ENCODE results near the gene AKR7A3. TPM values are rescaled to one million over a fixed set of nuclear protein-coding genes. Genes with fewer than 3 reads are reported as not detected.
A peak's percentile ranks its signal among the peaks of the same experiment; 100 is the strongest.

AKR7A3 gene
- polyA plus RNA-seq, 1 experiment = 0.37 TPM

DNA sequence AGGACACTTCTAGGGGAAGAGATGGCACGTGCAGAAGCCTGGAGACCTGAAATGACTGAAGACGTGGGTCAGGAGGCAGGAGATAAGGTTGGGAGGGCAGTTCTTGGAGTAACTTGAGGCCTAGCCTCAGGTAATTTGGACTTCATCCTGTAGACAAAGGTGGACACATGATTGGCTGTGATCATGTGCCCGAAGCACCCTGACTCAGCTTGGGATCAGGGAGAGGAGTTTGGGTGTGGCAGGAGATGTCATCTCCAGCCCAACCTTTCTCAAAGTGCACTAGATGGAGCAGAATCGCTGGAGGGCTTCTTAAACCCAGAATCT, 25.0 kb upstream of the AKR7A3 start:
- POLR2A ChIA-PET = no interaction called here
- Histone ChIP-seq H3K4me3 (ENCODE audit: low read depth, low read length) (no peak overlapping the region), H3K36me3 (ENCODE audit: control insufficient read depth, insufficient read depth, low read length) (no peaks in the 10 kb centered on the region), H3K27me3 (ENCODE audit: control insufficient read depth, insufficient read depth, low read length) (no peaks in the 10 kb centered on the region)
- CTCF ChIA-PET = interaction anchor here (1.2 kb wide), 1 partner anchor 53 kb away, joined by 3 read pairs; no protein-coding TSS in a partner anchor
- DNase-seq (ENCODE audit: low read depth) = no peak
- TF ChIP-seq, protein P1, sequence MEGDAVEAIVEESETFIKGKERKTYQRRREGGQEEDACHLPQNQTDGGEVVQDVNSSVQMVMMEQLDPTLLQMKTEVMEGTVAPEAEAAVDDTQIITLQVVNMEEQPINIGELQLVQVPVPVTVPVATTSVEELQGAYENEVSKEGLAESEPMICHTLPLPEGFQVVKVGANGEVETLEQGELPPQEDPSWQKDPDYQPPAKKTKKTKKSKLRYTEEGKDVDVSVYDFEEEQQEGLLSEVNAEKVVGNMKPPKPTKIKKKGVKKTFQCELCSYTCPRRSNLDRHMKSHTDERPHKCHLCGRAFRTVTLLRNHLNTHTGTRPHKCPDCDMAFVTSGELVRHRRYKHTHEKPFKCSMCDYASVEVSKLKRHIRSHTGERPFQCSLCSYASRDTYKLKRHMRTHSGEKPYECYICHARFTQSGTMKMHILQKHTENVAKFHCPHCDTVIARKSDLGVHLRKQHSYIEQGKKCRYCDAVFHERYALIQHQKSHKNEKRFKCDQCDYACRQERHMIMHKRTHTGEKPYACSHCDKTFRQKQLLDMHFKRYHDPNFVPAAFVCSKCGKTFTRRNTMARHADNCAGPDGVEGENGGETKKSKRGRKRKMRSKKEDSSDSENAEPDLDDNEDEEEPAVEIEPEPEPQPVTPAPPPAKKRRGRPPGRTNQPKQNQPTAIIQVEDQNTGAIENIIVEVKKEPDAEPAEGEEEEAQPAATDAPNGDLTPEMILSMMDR (IDR thresholded peaks at IDR 0.05; ENCODE audit: insufficient read depth, low read depth, low read length) = no peak

DNA sequence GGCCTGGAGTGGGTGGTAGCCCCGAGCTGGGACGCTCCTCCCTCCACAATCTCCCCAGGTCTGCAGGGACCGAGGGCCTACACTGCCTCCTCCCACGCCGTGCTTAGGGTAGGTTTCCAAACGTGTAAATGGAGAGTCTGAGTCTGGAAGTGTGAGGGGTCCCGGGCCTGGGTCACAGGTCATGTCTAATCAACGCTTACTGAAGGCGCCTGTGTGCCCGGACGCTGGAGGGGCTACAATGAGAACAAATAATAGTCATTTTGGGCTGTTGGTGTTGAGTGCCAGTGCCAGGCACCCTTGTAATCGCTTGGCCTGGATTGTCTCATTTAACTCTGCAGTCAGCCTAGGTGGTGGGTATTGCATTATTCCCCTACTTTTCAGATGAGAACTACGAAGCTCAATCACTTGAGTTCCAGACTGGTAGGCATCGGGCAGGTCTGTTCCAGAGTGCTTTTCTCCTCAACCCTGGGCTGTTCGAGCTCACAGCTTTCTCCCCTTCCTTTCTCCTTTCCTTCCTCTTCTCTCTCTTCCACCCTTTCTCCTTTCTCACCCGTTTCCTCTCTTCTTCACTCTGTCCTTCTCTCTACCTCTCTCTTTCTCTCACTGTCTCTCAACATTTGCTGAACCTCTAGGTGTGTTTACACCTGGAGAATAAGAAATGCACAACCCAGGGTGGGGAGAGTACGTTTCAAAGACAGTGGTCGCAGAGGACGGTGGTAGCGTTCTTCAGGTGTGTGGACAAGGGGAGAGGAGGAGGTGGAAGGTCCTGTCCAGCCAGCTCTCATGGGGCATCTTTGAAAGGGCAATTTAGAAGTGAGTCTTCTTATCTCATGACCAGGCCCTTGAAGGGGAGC, 24.4 kb upstream of the AKR7A3 start:
- TF ChIP-seq, protein P1 (IDR thresholded peaks at IDR 0.05; ENCODE audit: insufficient read depth, low read depth, low read length) = no peak
- no peak for DNase-seq (ENCODE audit: low read depth)
- ChIA-PET CTCF (interaction anchor here (0.8 to 1.2 kb wide), 2 partner anchors 53 to 338 kb away, joined by 3 read pairs; no protein-coding TSS in a partner anchor), POLR2A (interaction anchor here (0.5 kb wide), 1 partner anchor 110 kb away, joined by 4 read pairs; no protein-coding TSS in a partner anchor)
- Histone ChIP-seq H3K4me3 (ENCODE audit: low read depth, low read length) (peak overlapping the region; percentile 81), H3K36me3 (ENCODE audit: control insufficient read depth, insufficient read depth, low read length) (peaks cover 5% of the 10 kb centered on the region), H3K27me3 (ENCODE audit: control insufficient read depth, insufficient read depth, low read length) (no peaks in the 10 kb centered on the region)

DNA sequence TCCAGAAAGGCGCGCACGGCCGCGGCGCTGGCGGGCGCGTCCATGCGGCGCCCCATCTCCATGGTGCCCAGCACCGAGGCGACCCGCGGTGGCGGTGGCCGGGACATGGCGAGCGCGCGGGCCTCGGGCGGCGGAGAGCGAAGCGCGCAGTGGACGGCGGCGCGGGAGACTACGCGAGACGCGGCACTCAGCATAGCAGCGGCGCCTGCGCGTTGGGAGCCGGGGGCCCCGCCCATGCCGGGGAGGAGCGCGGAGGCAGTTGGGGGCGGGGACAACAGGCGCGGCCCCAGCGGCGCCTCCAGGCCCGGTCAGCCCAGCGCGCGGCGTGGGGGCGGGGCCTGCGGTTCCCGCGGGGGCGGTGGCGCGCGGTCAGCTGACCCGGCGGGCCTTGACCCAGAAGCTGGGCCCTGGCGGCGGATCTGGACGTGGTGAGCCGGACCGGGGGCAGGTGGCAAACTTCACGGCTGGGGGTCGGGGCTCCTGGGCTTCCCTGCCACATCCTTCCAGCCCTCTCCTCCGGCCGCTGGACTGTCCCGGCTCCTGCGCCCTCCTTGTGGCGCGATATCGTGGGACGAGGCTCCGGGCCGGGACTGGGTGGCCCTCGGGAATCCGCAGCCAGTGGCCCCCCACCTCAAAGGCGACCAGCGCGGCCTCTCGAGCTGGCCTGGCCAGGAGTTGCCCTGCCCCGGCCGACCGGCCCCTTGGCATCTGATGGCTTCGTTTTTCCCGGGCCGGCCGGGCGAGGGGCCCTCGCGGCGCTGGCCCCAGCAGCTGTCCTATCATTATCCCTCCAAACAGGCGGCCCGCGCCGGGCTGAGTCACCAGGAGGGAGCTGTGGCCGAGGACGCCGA, 23.6 kb upstream of the AKR7A3 start, which contains the start of the genes AKR7A2 and SLC66A1:
Gene AKR7A2 (minus strand): TSS at position 214 of the 851 bp plus-strand sequence. CDS start 20 bp downstream, at position 194.
Gene SLC66A1 (plus strand): TSS at position 396 of the 851 bp plus-strand sequence. CDS start 5,352 bp downstream, outside the sequence.
- no peaks in the 10 kb centered on the region for H3K27me3 ChIP-seq (ENCODE audit: control insufficient read depth, insufficient read depth, low read length)
- ChIA-PET CTCF (interaction anchor here (0.6 to 1.4 kb wide), 4 partner anchors 29 to 338 kb away, joined by 3 to 4 read pairs (median 3); no protein-coding TSS in a partner anchor), POLR2A (interaction anchor here (0.5 kb wide), 1 partner anchor 109 kb away, joined by 4 read pairs; no protein-coding TSS in a partner anchor)
- peak within 1 kb of the TSS; percentile 88 for H3K4me3 ChIP-seq (ENCODE audit: low read depth, low read length)
- peak; percentile 56 for DNase-seq (ENCODE audit: low read depth)
- peaks cover 11% of the 10 kb centered on the region for H3K36me3 ChIP-seq (ENCODE audit: control insufficient read depth, insufficient read depth, low read length)
- TF ChIP-seq, protein P1 (IDR thresholded peaks at IDR 0.05; ENCODE audit: insufficient read depth, low read depth, low read length) = peak; percentile 14; the same call in 1 of the 2 replicates

DNA sequence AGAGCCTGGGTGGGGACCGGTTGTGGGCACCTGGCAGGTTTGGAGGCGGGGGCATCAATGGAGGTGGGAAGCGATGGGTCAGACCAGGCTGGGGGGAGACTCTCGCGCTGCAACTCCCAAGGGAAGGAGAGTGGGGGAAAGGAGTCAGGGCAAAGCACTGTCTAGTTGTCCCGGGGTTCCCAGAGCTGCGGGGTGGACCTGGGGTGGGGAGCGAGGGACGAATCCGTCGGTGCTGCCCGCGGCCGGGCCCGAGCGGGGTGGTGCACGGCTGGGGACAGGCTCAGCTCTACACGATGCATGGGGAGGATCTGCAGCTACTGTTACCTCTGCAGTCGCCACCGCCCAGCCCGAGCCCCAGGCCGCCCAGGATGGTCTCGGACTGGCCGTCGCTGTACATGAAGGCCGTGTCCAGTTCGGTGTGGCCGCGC, 22.9 kb upstream of the AKR7A3 start:
- Histone ChIP-seq H3K27me3 (ENCODE audit: control insufficient read depth, insufficient read depth, low read length) (no peaks in the 10 kb centered on the region), H3K4me3 (ENCODE audit: low read depth, low read length) (peak overlapping the region; percentile 88), H3K36me3 (ENCODE audit: control insufficient read depth, insufficient read depth, low read length) (peaks cover 12% of the 10 kb centered on the region)
- TF ChIP-seq, protein P1 (IDR thresholded peaks at IDR 0.05; ENCODE audit: insufficient read depth, low read depth, low read length) = no peak
- POLR2A ChIA-PET = no interaction called here
- DNase-seq (ENCODE audit: low read depth) = no peak
- CTCF ChIA-PET = interaction anchor here (0.6 to 1.4 kb wide), 3 partner anchors 29 to 339 kb away, joined by 3 to 4 read pairs (median 3); no protein-coding TSS in a partner anchor

Measured in BJ (cell line).